Measurements from ENCODE around the gene SCAF8.
"Not testable (repeated sequence)": the region's sequence is repeated elsewhere in the genome, so short reads cannot be mapped to it uniquely, and the experiment has no call there.

SCAF8 gene

DNA sequence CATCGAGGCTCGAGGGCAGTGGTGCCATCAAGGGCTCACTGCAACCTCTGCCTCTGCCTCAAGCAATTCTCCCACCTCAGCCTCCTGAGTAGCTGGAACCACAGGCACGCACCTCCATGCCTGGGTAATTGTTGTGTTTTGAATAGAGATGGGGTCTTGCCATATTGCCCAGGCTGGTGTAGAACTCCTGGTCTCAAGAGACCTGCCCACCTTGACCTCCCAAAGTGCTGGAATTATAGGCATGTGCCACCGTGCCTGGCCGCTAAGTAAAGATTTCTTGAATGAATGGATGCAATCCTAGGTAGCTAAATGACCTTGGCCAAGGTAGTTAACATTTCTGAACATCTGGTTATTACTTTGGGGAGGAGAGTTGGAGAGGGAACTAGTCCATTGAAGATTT lies 7.4 kb downstream of the SCAF8 start:
- Histone ChIP-seq H3K4me1 (ENCODE audit: control insufficient read depth, insufficient read depth, low read length) (peaks cover 16% of the 10 kb centered on the region), H3K4me3 (ENCODE audit: low read length) (no peak overlapping the region), H3K27ac (ENCODE audit: low read depth, low read length) (no peak overlapping the region), H3K36me3 (ENCODE audit: control insufficient read depth, insufficient read depth, low read length) (no peaks in the 10 kb centered on the region), H3K27me3 (ENCODE audit: control insufficient read depth, insufficient read depth, low read length) (no peaks in the 10 kb centered on the region), H3K9ac (ENCODE audit: low read length) (no peak overlapping the region)

DNA sequence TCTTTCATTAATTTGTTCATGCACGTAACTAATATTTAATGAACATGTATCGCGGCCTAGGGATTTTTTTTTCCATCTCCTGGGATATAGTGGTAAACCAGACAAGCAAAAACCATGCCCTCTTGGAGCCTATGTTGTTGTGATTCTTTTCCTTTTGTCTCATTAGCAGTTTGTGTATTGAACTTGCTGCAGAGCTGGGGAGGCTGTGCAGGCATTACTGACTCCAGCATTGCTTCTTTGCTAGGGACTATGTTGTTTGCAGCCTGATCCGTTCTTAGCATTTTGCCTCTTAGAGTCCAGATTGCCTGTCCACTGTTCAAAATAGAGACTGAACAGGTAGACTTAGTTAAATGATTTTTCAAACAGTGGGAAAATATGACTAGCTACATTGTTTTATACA lies 9.7 kb downstream of the SCAF8 start:
- Histone ChIP-seq H3K4me1 (ENCODE audit: control insufficient read depth, insufficient read depth, low read length) (peaks cover 7% of the 10 kb centered on the region), H3K4me3 (ENCODE audit: low read length) (no peak overlapping the region), H3K27ac (ENCODE audit: low read depth, low read length) (no peak overlapping the region), H3K9ac (ENCODE audit: low read length) (no peak overlapping the region), H3K27me3 (ENCODE audit: control insufficient read depth, insufficient read depth, low read length) (no peaks in the 10 kb centered on the region), H3K36me3 (ENCODE audit: control insufficient read depth, insufficient read depth, low read length) (no peaks in the 10 kb centered on the region)

DNA sequence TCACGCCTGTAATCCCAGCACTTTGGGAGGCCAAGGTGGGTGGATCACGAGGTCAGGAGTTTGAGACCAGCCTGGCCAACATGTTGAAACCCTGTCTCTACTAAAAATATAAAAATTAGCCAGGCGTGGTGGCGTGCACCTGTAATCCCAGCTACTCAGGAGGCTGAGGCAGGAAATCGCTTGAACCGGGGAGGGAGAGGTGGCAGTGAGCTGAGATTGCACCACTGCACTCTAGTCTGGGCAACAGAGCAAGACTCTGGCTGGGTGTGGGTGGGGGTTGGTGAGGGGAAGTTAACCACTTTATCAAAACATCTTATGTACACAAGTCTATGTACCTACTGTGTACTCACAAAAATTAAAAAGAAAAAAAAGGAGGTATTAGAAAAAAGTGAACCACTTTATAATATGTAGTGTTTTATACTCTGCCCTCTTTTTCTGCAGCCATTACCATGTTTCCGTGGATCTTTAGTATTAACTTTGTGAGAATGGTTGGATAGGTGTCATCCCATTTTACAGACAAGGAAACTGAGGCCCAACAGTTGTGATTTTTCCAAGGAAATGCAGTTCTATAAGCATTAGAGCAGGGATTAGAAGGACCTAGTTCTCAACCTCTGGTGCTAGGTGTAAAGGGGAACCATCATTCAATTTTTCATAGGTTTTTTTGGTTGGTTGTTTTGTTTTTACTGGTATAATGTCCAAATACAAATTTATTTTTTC lies 11.0 kb downstream of the SCAF8 start:
- not testable (repeated sequence) for H3K9ac ChIP-seq (ENCODE audit: low read length); H3K4me3 ChIP-seq (ENCODE audit: low read length); H3K36me3 ChIP-seq (ENCODE audit: control insufficient read depth, insufficient read depth, low read length); H3K27me3 ChIP-seq (ENCODE audit: control insufficient read depth, insufficient read depth, low read length); H3K27ac ChIP-seq (ENCODE audit: low read depth, low read length); H3K4me1 ChIP-seq (ENCODE audit: control insufficient read depth, insufficient read depth, low read length)

DNA sequence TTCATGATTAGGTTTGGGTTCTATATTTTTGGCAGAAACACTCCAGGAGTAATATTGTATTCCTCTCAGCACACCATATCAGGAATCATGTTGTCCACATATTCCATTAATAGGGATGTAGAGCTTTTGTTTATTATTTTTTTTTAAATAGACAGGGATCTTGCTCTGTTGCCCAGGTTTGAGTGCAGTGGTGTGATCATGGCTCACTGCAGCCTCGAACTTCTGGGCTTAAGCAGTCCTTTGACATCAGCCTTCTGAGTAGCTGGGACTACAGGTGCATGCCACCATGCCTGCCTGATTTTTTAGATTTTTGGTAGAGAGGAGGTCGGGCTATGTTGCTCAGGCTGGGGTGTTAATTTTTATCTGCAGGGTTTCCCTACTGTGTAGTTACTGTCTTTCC lies 12.0 kb downstream of the SCAF8 start:
- H3K4me3 ChIP-seq (ENCODE audit: low read length), result no peak overlapping the region
- H3K9ac ChIP-seq (ENCODE audit: low read length), result no peak overlapping the region
- H3K36me3 ChIP-seq (ENCODE audit: control insufficient read depth, insufficient read depth, low read length), result no peaks in the 10 kb centered on the region
- H3K27ac ChIP-seq (ENCODE audit: low read depth, low read length), result no peak overlapping the region
- H3K4me1 ChIP-seq (ENCODE audit: control insufficient read depth, insufficient read depth, low read length), result no peaks in the 10 kb centered on the region
- H3K27me3 ChIP-seq (ENCODE audit: control insufficient read depth, insufficient read depth, low read length), result no peaks in the 10 kb centered on the region

DNA sequence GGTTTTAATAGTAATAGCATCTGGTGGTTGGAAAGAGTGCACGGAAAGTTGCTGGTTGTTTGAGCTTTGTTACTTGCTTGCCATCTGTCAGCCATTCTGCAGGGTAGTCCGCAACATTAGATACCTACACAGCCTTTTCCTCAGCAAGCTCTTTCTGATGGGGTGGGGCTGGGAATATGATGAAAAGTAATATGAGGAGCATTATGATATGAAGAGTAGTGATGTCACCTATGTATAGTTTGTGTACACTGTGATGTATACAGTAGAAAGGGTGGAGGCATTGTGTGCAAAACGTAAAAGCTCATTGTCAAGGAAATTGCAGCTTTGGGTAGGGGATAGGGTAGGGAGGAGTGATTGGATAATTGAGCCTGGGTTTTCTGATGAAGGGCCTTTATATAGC lies 16.1 kb downstream of the SCAF8 start:
- H3K9ac ChIP-seq (ENCODE audit: low read length), result no peak overlapping the region
- H3K27me3 ChIP-seq (ENCODE audit: control insufficient read depth, insufficient read depth, low read length), result no peaks in the 10 kb centered on the region
- no peak overlapping the region for H3K27ac ChIP-seq (ENCODE audit: low read depth, low read length)
- H3K36me3 ChIP-seq (ENCODE audit: control insufficient read depth, insufficient read depth, low read length), result no peaks in the 10 kb centered on the region
- H3K4me3 ChIP-seq (ENCODE audit: low read length), result no peak overlapping the region
- no peaks in the 10 kb centered on the region for H3K4me1 ChIP-seq (ENCODE audit: control insufficient read depth, insufficient read depth, low read length)

DNA sequence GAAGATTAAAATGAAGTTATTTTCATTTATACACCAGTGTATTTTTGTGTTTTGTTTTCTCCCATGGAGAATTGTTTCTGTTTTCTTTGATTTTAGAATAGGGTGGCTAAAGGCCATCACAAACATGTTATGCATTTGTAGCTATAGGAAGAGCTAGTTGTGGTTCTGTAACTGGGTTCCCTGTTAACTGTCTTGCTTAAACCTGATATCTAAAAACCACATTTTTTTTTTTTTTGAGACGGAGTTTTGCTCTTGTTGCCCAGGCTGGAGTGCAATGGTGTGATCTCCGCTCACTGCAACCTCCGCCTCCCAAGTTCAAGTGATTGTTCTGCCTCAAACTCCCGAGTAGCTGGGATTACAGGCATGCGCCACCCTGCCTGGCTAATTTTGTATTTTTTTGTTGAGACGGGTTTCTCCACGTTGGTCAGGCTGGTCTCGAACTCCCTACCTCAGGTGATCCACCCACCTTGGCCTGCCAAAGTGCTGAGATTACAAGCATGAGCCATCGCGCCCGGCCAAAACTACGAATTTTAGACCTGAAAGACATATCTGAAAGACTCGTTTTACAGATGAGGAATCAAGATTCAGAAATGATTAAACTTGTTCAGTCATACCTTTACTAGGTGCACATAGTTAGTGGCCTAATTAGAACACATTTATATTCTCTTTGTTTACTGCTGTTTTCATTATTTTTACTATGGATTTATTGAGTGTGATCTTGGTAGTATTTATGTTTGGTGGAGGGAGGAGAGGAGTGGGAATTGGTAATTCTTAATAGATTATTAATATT lies 18.0 kb downstream of the SCAF8 start:
- H3K9ac ChIP-seq (ENCODE audit: low read length), result no peak overlapping the region
- H3K4me1 ChIP-seq (ENCODE audit: control insufficient read depth, insufficient read depth, low read length), result peaks cover 2% of the 10 kb centered on the region
- H3K27me3 ChIP-seq (ENCODE audit: control insufficient read depth, insufficient read depth, low read length), result no peaks in the 10 kb centered on the region
- no peak overlapping the region for H3K27ac ChIP-seq (ENCODE audit: low read depth, low read length)
- H3K36me3 ChIP-seq (ENCODE audit: control insufficient read depth, insufficient read depth, low read length), result no peaks in the 10 kb centered on the region
- H3K4me3 ChIP-seq (ENCODE audit: low read length), result no peak overlapping the region

DNA sequence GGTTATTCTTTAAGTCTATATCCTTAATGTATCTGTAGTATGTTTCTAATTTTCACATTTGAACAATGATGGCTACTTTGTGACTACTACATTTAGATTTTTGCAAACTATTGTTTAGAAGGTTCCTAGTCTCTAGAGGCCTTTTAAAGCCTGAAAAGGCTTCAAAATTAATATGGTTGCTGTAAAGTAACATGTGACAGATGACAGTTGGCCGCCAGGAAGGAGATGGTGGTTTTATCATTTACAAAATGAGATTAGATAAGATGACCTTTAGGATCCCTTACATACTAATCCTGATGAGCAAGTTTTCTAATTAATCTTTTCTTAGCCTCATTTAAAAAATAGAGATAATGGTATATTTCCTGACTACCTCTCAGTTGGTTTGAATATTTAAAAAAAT lies 18.8 kb downstream of the SCAF8 start:
- Histone ChIP-seq H3K9ac (ENCODE audit: low read length) (no peak overlapping the region), H3K27me3 (ENCODE audit: control insufficient read depth, insufficient read depth, low read length) (no peaks in the 10 kb centered on the region), H3K36me3 (ENCODE audit: control insufficient read depth, insufficient read depth, low read length) (no peaks in the 10 kb centered on the region), H3K4me3 (ENCODE audit: low read length) (no peak overlapping the region), H3K4me1 (ENCODE audit: control insufficient read depth, insufficient read depth, low read length) (peaks cover 2% of the 10 kb centered on the region), H3K27ac (ENCODE audit: low read depth, low read length) (no peak overlapping the region)

DNA sequence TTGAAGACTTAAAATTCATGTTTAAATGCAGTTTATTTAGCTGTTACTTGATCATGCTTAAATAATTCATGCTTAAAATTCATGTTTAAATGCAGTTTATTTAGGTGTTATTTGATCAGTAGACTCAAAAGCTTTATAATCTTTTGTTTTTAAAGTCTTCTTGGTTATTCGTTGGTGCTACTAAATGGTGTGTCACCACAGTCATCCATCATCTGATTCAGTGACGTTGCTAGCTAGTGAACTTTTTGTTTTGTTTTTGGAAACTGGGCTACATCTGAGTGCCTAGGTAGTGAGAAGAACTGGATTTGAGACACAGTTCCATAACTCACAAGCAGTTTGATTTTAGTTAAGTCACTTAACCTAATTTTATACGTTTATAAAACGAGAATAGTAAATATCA lies 20.9 kb downstream of the SCAF8 start:
- H3K9ac ChIP-seq (ENCODE audit: low read length), result no peak overlapping the region
- no peaks in the 10 kb centered on the region for H3K36me3 ChIP-seq (ENCODE audit: control insufficient read depth, insufficient read depth, low read length)
- H3K4me1 ChIP-seq (ENCODE audit: control insufficient read depth, insufficient read depth, low read length), result peaks cover 2% of the 10 kb centered on the region
- H3K27me3 ChIP-seq (ENCODE audit: control insufficient read depth, insufficient read depth, low read length), result no peaks in the 10 kb centered on the region
- H3K27ac ChIP-seq (ENCODE audit: low read depth, low read length), result no peak overlapping the region
- H3K4me3 ChIP-seq (ENCODE audit: low read length), result no peak overlapping the region

DNA sequence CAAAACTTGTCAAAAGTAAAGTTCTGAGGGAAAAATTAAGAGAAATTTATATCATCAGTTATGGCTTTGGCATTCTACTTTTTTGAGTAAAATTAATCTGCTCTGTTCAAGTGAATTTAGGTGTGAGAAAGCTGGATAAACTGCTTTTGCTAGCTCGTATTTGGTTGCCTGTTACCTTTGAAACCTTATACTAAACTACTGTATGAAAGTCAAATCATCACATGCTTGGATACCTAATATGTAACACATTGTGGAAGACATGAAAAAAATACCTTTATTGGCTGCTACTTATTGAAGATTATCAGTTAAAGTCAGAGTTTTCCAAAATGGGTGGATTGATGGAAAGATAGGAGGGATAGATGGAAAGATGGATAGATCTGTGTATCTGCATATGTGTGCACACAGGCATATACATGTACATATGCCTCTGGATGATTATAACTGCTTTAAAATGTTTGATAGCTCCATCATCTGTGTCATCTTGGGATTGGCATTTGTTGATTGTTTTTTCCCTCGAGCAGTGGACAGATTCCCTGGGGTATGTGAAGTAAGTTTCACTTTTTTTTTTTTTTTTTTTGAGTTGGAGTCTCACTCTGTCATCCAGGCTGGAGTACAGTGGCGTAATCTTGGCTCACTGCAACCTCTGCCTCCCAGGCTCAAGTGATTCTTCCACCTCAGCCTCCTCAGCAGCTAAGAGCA lies 24.3 kb downstream of the SCAF8 start:
- Histone ChIP-seq H3K9ac (ENCODE audit: low read length) (no peak overlapping the region), H3K27ac (ENCODE audit: low read depth, low read length) (no peak overlapping the region), H3K36me3 (ENCODE audit: control insufficient read depth, insufficient read depth, low read length) (no peaks in the 10 kb centered on the region), H3K27me3 (ENCODE audit: control insufficient read depth, insufficient read depth, low read length) (no peaks in the 10 kb centered on the region), H3K4me1 (ENCODE audit: control insufficient read depth, insufficient read depth, low read length) (peaks cover 2% of the 10 kb centered on the region), H3K4me3 (ENCODE audit: low read length) (no peak overlapping the region)

DNA sequence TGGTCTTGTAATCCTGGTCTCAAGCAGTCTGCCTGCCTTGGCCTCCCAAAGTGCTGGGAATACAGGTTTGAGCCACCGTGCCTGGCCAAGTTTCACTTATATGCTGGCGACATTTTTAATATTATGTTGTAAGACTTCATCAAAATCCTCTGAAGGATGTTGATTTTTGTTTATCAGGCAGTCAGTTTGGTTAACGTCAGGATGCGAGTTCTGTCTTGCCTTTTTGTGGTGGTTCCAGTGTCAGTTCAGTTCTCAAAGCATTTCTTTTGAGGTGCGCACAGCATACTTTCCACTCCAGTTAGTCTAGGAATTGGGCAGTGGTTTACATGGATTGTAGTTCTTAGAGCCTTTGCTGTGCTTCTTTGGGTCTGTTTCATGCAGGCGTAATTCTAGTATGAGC lies 24.9 kb downstream of the SCAF8 start:
- Histone ChIP-seq H3K4me3 (ENCODE audit: low read length) (no peak overlapping the region), H3K27me3 (ENCODE audit: control insufficient read depth, insufficient read depth, low read length) (no peaks in the 10 kb centered on the region), H3K9ac (ENCODE audit: low read length) (no peak overlapping the region)

DNA sequence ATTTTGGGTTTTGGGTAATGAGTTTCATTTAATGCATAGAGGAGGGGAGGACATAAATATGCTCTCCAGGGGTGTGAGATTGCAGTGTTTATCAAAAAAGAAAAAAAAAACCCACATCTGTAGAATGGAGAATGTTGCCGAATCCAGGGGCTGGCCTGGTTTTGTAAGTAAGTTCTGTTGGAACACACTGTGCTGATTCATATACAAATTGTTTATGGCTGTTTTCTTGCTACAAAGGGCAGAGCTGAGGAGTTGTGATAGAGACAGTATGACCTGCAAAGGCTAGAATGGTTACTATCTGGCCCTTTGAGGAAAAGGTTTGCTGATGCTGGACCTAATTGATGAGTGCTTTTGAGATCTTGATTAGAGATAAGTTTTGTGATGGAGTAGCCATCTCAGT lies 30.4 kb downstream of the SCAF8 start:
- H3K27me3 ChIP-seq (ENCODE audit: control insufficient read depth, insufficient read depth, low read length), result no peaks in the 10 kb centered on the region
- H3K4me3 ChIP-seq (ENCODE audit: low read length), result no peak overlapping the region
- no peak overlapping the region for H3K27ac ChIP-seq (ENCODE audit: low read depth, low read length)
- H3K36me3 ChIP-seq (ENCODE audit: control insufficient read depth, insufficient read depth, low read length), result no peaks in the 10 kb centered on the region
- H3K9ac ChIP-seq (ENCODE audit: low read length), result no peak overlapping the region
- H3K4me1 ChIP-seq (ENCODE audit: control insufficient read depth, insufficient read depth, low read length), result peaks cover 12% of the 10 kb centered on the region

More for the DNA sequence above, 24.9 kb downstream of the SCAF8 start:
- peaks cover 2% of the 10 kb centered on the region for H3K4me1 ChIP-seq (ENCODE audit: control insufficient read depth, insufficient read depth, low read length)
- no peaks in the 10 kb centered on the region for H3K36me3 ChIP-seq (ENCODE audit: control insufficient read depth, insufficient read depth, low read length)
- H3K27ac ChIP-seq (ENCODE audit: low read depth, low read length), result no peak overlapping the region

DNA sequence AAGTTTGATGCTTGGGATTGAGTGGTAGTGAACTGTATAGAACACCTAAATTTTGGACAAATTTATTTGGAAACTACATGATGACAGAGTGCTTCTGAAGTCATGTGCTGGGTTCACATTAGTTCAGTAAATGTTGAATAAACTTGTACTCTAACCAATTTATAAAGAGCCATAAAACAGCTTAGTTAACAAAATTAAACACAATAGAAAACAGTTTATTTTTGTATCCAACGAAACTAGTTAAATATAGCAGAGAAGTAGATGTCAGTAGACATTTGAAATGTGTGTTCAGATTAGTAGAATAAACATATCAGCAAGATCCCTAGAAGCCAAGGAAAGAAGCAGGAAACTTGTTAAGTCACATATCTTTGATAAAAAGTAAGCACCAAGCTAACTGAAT lies 32.1 kb downstream of the SCAF8 start:
- H3K9ac ChIP-seq (ENCODE audit: low read length), result no peak overlapping the region
- no peak overlapping the region for H3K4me3 ChIP-seq (ENCODE audit: low read length)
- no peaks in the 10 kb centered on the region for H3K27me3 ChIP-seq (ENCODE audit: control insufficient read depth, insufficient read depth, low read length)
- no peak overlapping the region for H3K27ac ChIP-seq (ENCODE audit: low read depth, low read length)
- no peaks in the 10 kb centered on the region for H3K36me3 ChIP-seq (ENCODE audit: control insufficient read depth, insufficient read depth, low read length)
- H3K4me1 ChIP-seq (ENCODE audit: control insufficient read depth, insufficient read depth, low read length), result peaks cover 12% of the 10 kb centered on the region

Data from rectal smooth muscle tissue (tissue), 1 donor.